ENCODE measurements around the gene CYP2W1.
"Not testable (repeated sequence)": the region's sequence is repeated elsewhere in the genome, so short reads cannot be mapped to it uniquely, and the experiment has no call there.

- not testable (repeated sequence) for TF ChIP-seq POLR2A (IDR thresholded peaks at IDR 0.05); CTCF (IDR thresholded peaks at IDR 0.05 in 8 of 11, conservative IDR thresholded peaks at IDR 0.05 in 3 of 11)
These were observed 53.4 kb downstream of the CYP2W1 start for GRCh38 chr7:1036164-1036928.
